ENCODE measurements around the gene IL1A. TPM values are rescaled to one million over a fixed set of nuclear protein-coding genes. Genes with fewer than 3 reads are reported as not detected.

IL1A gene
- total and polyA plus RNA-seq, 2 experiments from 2014 or later: not detected

- DNase-seq (ENCODE audit: low read depth in 1 of 2, low spot score in 1 of 2): no peak
- Histone ChIP-seq H3K4me3 (no peak overlapping the region), H3K36me3 (no peaks in the 10 kb centered on the region), H3K27ac (no peak overlapping the region), H3K9me3 (ENCODE audit: low read depth) (no peaks in the 10 kb centered on the region), H3K27me3 (no peaks in the 10 kb centered on the region), H3K4me1 (ENCODE audit: low read depth) (no peaks in the 10 kb centered on the region)
- TF ChIP-seq CTCF (IDR thresholded peaks at IDR 0.05; ENCODE audit: low read depth, low read length): no peak
Measured at GRCh38 chr2:112827604-112828185, 43.4 kb upstream of the IL1A start.

- H3K36me3 ChIP-seq: no peaks in the 10 kb centered on the region
- H3K27ac ChIP-seq: no peak overlapping the region
- H3K9me3 ChIP-seq (ENCODE audit: low read depth): no peaks in the 10 kb centered on the region
- DNase-seq (ENCODE audit: low read depth in 1 of 2, low spot score in 1 of 2): no peak
- H3K4me3 ChIP-seq: no peak overlapping the region
- no peaks in the 10 kb centered on the region for H3K4me1 ChIP-seq (ENCODE audit: low read depth)
- TF ChIP-seq CTCF (IDR thresholded peaks at IDR 0.05; ENCODE audit: low read depth, low read length): no peak
- H3K27me3 ChIP-seq: no peaks in the 10 kb centered on the region
Measured at GRCh38 chr2:112827009-112827408, 42.7 kb upstream of the IL1A start.

- no peaks in the 10 kb centered on the region for H3K9me3 ChIP-seq (ENCODE audit: low read depth)
- no peak overlapping the region for H3K4me3 ChIP-seq
- no peaks in the 10 kb centered on the region for H3K36me3 ChIP-seq
- DNase-seq (ENCODE audit: low read depth in 1 of 2, low spot score in 1 of 2): no peak
- no peaks in the 10 kb centered on the region for H3K4me1 ChIP-seq (ENCODE audit: low read depth)
- TF ChIP-seq CTCF (IDR thresholded peaks at IDR 0.05; ENCODE audit: low read depth, low read length): no peak
- H3K27ac ChIP-seq: no peak overlapping the region
- H3K27me3 ChIP-seq: no peaks in the 10 kb centered on the region
Measured at GRCh38 chr2:112825706-112826105, 41.4 kb upstream of the IL1A start.

- Histone ChIP-seq H3K27me3 (no peaks in the 10 kb centered on the region), H3K4me1 (ENCODE audit: low read depth) (no peaks in the 10 kb centered on the region), H3K4me3 (no peak overlapping the region), H3K27ac (no peak overlapping the region), H3K9me3 (ENCODE audit: low read depth) (no peaks in the 10 kb centered on the region), H3K36me3 (no peaks in the 10 kb centered on the region)
- TF ChIP-seq CTCF (IDR thresholded peaks at IDR 0.05; ENCODE audit: low read depth, low read length): no peak
- DNase-seq (ENCODE audit: low read depth in 1 of 2, low spot score in 1 of 2): no peak
Measured at GRCh38 chr2:112824694-112825085, 40.4 kb upstream of the IL1A start.

- H3K4me1 ChIP-seq (ENCODE audit: low read depth): no peaks in the 10 kb centered on the region
- no peak overlapping the region for H3K27ac ChIP-seq
- H3K27me3 ChIP-seq: no peaks in the 10 kb centered on the region
Measured at GRCh38 chr2:112821682-112822081, 37.4 kb upstream of the IL1A start.

More at GRCh38 chr2:112821682-112822081, 37.4 kb upstream of the IL1A start:
- H3K4me3 ChIP-seq: no peak overlapping the region
- H3K36me3 ChIP-seq: no peaks in the 10 kb centered on the region
- no peaks in the 10 kb centered on the region for H3K9me3 ChIP-seq (ENCODE audit: low read depth)
- DNase-seq (ENCODE audit: low read depth in 1 of 2, low spot score in 1 of 2): no peak
- no peak for TF ChIP-seq CTCF (IDR thresholded peaks at IDR 0.05; ENCODE audit: low read depth, low read length)

All from cardiac muscle cell (in vitro differentiated cells and primary cell).